Nucleus accumbens (tissue), 56 donors: ENCODE data around the gene GPD1L.
"Not testable (repeated sequence)": the region's sequence is repeated elsewhere in the genome, so short reads cannot be mapped to it uniquely, and the experiment has no call there.

ENCODE experiments used
- DNase-seq, 56 donors: peaks; one replicate each; lab custom pipeline; 2025; lab: John Stamatoyannopoulos, UW

The GPD1L gene

GRCh38 chr3:32176989-32177701, 70.7 kb downstream of the GPD1L start:
- DNase-seq = peak in 1 of 56 donors; percentile 7

DNA sequence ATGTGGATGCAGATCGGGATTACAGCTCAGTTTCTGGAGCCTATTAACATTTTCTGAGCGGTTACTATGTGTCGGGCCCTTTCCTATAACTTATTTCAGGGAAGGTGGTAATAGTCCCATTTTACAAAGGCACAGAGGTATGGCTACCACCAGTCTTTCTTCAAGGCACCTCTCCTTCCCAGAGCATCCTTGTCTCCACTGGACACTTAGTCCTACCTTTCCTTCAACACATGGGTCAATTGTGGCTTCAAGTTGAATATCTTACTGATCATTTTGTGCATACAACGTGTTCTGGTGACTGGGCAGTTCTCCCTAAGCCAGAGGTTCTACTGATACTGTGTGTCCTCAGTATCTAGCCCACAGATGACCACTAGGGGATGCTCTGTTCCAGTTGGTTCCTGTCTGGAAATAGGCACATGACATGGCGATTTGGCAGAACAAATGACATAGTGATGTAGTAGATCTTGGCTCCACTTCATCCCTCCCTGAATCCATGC, 71.3 kb downstream of the GPD1L start:
- peak in 2 of 56 donors; percentile 1 to 5 for DNase-seq

- no peak for DNase-seq
Measured at GRCh38 chr3:32180141-32180784, 73.8 kb downstream of the GPD1L start.

GRCh38 chr3:32181365-32181764, 74.9 kb downstream of the GPD1L start:
- no peak for DNase-seq

GRCh38 chr3:32181796-32182195, 75.4 kb downstream of the GPD1L start:
- DNase-seq = no peak

- DNase-seq = no peak
Measured at GRCh38 chr3:32184187-32184730, 77.8 kb downstream of the GPD1L start.

GRCh38 chr3:32186097-32186496, 79.7 kb downstream of the GPD1L start:
- no peak for DNase-seq

DNA sequence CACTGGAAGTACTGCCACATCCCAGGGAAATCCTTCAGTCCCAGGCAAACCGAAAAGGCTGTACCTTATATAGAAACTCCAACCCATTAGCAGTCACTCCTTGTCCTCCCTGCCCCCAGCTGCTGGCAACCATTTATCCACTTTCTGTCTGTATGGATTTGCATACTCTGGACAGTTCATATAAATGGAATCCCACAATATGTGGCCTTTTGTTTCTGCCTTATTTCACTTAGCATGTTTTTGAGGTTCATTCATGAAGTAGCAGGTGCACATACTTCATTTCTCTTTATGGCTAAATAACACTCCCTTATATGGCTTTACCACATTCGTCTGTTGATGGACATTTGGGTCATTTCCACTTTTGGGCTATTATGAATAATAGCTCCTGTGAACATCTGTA, 80.5 kb downstream of the GPD1L start:
- no peak for DNase-seq

GRCh38 chr3:32189693-32190092, 83.3 kb downstream of the GPD1L start:
- no peak for DNase-seq

- not testable (repeated sequence) for DNase-seq
Measured at GRCh38 chr3:32190556-32190955, 84.1 kb downstream of the GPD1L start.

DNA sequence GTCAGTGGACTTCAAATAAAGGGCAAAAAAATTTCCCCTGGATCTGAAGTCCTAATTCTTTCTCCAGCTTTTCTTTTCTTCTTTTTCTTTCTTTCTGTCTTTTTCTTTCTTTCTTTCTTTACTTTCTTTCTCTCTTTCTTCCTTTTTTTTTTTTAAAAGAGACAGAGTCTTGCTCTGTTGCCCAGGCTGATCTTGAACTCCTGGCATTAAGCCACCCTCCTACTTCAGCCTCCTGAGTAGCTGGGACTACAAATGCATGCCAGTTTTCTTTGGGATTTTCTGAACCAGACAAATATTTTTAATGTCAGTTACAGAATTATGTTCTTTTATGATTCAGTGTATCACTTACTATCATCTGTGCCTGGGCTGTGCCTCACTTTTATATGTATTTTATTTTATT, 86.7 kb downstream of the GPD1L start:
- no peak for DNase-seq

DNA sequence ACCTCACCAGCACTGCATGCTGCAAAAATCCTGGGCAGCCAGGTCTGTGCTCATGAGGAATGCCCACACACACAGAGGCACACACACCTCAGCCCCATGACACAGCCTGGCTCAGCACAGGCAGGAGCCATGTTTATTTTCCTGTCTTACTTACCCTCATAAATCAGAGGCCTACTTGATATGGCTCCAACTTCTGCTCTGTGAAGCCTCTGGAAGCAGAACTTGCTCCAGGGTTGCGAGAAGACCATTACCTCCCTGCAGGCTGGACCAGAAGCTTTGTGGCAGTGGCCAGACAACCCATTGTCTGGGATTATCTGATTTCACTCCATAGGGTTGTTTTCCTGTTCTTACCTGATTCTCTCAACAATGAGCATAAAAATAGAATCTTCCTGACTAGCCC, 88.2 kb downstream of the GPD1L start:
- no peak for DNase-seq

DNA sequence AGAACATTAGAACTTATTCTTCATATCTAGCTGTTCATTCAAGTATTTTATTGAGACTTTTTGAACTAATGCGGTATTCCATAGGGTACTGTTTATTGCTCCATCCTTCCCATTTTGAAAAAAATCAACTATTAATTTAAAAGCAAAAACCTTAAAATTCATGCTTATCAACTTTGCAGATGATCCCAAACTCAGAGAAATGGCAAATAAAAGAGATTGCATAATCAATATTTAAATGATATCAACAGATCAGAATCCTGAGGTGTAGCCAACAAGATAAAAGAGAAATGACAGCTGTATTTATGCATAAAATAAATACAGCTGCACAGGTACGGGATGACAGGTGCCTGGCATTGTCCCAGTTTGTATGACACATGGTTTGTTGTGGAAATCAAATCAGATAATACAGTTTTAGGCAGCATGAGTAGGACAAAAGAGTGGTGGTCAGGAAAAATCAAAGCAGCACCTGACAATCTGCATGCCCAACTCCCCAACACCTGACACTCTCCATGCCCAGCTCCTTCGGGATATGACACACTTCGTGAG, 89.6 kb downstream of the GPD1L start:
- DNase-seq = no peak

GRCh38 chr3:32197991-32198390, 91.6 kb downstream of the GPD1L start:
- no peak for DNase-seq

DNA sequence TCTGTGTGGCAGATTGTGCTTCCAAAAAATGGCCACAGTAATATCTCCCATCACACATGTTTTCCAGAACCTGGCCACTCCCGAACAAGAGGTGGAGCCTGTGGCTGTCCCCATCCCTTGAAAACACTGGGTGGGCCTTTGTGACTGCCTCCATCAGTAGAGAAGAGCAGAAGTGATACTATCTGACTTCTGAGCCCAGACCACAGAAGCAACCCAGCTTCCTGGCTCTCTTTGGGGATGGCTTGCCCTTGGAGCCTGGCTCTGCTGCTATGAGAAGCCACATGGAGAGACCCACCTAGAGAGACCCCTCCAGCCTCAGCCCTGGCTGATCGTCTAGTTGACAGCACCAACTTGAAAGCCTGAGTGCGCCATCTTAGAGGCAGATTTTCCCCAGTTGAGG, 92.3 kb downstream of the GPD1L start:
- DNase-seq = no peak

GRCh38 chr3:32200490-32200889, 94.1 kb downstream of the GPD1L start:
- no peak for DNase-seq

DNA sequence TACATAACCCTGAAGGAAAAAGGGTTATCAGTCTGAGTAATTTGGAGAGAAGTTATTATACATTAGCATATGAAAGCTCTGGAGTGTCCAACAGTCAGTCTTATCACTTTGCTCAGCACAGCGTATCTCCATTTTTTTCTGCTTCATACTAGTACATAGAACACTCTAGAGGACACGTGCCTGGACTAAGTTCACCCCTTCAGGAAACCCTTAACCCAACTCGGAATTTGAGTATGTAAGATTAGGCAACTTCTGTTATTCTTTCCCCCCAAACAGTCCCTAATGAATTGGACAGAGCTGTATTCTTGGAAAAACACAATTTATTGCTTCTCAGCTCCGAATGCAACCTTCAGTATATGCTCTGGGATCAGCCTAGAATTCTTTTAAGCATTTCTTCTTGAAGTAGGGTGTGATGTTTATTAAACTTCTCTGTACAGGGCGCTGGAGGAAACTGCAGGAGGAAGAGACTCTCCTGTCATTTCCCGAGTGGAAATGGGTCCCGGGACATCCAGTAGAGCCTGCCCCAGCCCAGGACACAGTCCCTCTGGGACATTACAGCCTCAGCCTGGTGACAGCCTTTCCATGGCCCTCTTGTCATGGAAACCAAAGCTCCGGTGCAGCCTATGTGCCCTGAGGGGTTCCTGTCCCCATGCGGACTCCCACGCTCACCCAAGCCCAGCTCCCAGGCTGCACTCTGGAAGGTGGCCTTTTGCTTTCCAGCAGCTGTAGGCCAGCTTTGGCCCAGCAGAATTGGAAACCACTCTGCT, 94.8 kb downstream of the GPD1L start:
- no peak for DNase-seq

- no peak for DNase-seq
Measured at GRCh38 chr3:32202496-32202895, 96.1 kb downstream of the GPD1L start.

- DNase-seq = no peak
Measured at GRCh38 chr3:32203854-32204253, 97.4 kb downstream of the GPD1L start.

DNA sequence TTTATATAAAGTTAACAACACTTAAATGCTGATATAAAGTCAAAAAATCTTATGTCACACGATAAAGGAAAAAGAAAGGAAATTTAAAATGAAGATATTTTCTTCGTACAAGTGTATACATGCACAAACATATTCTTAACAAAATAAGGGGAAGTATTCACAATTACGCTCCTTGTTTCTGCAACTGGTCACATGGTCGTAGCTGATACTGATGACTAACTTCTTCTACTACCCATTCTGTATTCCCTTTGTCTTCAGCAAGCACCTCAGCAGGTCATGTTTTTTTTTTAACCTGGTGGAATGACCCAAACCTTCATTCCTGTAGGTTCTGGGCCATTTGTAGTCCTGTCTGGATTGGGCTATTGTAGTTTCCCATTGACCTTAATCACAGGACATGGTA, 102.0 kb downstream of the GPD1L start:
- DNase-seq = no peak

DNA sequence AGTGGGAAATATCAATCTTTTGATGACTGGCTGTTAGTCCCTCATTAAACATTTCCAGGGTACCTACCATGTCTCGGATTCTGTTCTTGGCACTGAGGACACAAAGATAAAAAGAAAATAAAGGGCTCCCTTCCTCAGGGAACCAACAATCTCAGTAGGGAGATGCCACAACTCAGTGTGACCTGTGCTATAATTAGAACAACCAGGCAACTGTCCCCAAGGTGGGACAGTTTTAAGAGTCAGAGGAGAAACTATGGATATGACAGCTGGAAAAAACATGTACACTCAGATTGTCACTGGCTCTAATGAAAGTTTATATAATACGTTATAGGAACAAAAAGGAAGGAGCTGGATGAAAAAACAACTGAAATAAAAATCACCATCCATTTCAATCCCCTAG, 108.8 kb downstream of the GPD1L start:
- DNase-seq = no peak
